ENCODE measurements around the gene MMP24OS.

MMP24OS gene

GRCh38 chr20:35284267-35284991 is 6.5 kb upstream of the MMP24OS start, which contains the start of gene EIF6:
EIF6 (minus strand) TSS chr20:35284772; CDS start chr20:35284487, 285 bp downstream.
- DNase-seq (ENCODE audit: low read depth), result peak; percentile 88
- TF ChIP-seq CTCF (conservative IDR thresholded peaks at IDR 0.05; ENCODE audit: low read depth, low read length), result no peak
- peak within 1 kb of the TSS; percentile 86 for H3K4me3 ChIP-seq (ENCODE audit: low read depth, low read length)

GRCh38 chr20:35283441-35284266 is 5.7 kb upstream of the MMP24OS start:
- no peak for DNase-seq (ENCODE audit: low read depth)
- H3K4me3 ChIP-seq (ENCODE audit: low read depth, low read length), result peak overlapping the region; percentile 86
- TF ChIP-seq CTCF (conservative IDR thresholded peaks at IDR 0.05; ENCODE audit: low read depth, low read length), result no peak

GRCh38 chr20:35281506-35282101 is 3.7 kb upstream of the MMP24OS start:
- no peak for DNase-seq (ENCODE audit: low read depth)
- no peak for TF ChIP-seq CTCF (conservative IDR thresholded peaks at IDR 0.05; ENCODE audit: low read depth, low read length)
- no peak overlapping the region for H3K4me3 ChIP-seq (ENCODE audit: low read depth, low read length)

DNA sequence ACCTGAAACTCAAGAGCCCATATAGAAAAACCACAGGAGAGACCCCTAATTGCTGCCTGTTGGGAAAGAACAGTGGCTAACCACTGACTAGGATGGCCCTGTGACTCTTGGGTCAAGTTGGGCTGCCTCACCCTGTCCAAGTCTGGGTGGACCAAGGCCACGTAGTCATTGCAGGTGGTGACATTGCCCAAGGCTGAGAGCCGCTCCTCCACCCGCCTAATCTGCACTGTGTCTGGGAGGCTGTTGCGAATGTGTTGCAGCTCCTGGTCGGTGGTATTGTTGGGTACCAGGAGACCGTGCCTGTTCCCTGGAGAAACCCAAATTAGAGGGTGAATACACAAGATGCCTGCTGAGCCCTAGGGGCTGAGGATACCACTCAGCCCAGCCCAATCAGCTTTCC is 2.6 kb upstream of the MMP24OS start:
- no peak for TF ChIP-seq CTCF (conservative IDR thresholded peaks at IDR 0.05; ENCODE audit: low read depth, low read length)

DNA sequence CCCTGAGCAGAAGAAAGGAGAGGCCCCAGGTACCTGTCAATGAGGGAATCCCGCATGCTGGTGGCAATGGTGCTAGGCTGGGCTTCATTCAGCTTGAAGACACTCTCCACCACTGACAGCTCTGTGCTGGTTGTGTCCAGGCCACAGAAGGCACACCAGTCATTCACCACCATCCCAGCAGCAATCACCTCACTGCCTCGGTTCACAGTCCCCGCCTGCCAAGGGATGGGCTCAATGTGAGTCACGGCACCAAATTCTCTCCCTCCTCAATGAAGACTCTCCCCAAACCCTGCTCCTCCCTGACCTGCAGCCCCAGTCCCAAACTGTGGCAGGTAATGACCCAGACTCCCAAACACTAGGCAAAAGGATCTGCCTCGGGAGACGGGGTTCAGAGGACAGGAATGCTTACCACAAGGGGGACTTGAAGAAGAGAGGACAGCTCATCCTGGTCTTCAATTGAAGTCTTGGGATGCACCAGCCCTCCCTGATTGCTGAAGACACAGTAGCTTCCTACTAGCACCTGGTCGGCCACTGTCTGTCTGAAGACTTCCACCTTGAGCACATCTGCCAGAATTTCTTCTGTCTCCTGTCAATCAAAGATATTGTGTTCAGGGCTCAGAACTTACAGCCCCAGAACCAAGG is 1.7 kb upstream of the MMP24OS start:
- TF ChIP-seq CTCF (conservative IDR thresholded peaks at IDR 0.05; ENCODE audit: low read depth, low read length), result no peak
- no peak overlapping the region for H3K4me3 ChIP-seq (ENCODE audit: low read depth, low read length)
- no peak for DNase-seq (ENCODE audit: low read depth)

More for the DNA sequence above, 2.6 kb upstream of the MMP24OS start:
- no peak overlapping the region for H3K4me3 ChIP-seq (ENCODE audit: low read depth, low read length)
- DNase-seq (ENCODE audit: low read depth), result no peak

GRCh38 chr20:35279040-35279439 is 1.1 kb upstream of the MMP24OS start:
- DNase-seq (ENCODE audit: low read depth), result no peak
- H3K4me3 ChIP-seq (ENCODE audit: low read depth, low read length), result no peak overlapping the region
- no peak for TF ChIP-seq CTCF (conservative IDR thresholded peaks at IDR 0.05; ENCODE audit: low read depth, low read length)
